NOMO-1 treated with DMSO at 0.1 percent for 48 hours (cell line): ENCODE results near the gene WNK3.

ENCODE experiments used
- DNase-seq: peaks from one replicate; lab custom pipeline; 2025; ENCODE audit not compliant: unreplicated experiment; lab: John Stamatoyannopoulos, UW

WNK3 gene

DNA sequence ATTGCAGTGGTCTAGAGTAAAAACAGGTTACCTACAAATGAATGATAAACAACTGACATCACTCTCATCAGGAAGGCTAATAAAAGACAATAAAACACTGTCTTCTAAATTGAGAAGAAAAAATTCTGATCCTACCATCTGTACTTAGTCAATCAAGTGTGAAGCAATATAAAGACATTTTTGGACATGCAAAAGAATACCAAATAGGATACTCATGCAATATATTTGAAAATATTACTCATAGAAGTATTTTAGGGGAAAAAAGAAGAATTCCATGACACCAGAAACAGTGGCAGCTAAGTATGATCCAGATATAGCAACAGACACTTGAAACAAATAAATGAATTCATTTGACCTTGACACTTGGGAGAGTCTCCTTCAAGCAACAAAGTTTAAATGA is 111.0 kb downstream of the WNK3 start:
- DNase-seq = no peak

DNA sequence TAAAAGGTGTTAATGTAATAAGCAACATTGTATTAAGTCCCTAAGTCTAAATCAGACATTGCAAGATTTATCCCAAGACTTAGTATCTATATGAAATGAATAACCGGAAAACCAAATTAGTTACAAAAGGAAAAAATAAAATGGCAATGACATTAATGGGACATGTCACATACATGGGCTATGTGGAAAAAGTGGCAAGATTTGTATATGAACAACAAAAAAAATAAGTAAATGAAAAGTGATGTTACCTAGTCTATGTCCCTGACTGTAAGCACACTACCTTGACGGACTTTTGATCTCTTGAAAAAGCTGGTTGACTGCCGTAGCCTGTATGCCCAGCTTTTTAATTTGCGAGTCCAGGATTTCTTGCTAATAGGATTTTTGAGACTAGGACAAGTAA is 119.3 kb downstream of the WNK3 start:
- no peak for DNase-seq

DNA sequence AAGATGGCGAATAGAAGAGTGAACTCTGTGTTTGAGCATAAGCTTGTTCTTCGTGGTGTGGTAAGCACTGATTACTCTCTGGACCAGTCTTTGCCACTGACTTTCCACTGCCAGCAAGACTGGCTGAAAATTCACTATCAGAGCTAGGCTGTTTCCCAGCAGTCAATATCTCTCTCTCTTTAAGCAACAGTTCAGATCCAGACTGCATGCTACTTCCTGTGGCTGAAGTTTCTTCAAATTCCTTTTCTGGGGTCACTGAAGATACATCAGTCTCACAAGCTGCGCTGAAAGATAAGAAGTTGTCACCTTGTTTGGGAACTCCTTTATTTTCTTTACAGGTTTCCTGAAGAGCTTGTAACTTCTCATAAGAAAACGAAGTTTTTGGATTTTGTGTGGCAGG is 120.8 kb downstream of the WNK3 start:
- no peak for DNase-seq

DNA sequence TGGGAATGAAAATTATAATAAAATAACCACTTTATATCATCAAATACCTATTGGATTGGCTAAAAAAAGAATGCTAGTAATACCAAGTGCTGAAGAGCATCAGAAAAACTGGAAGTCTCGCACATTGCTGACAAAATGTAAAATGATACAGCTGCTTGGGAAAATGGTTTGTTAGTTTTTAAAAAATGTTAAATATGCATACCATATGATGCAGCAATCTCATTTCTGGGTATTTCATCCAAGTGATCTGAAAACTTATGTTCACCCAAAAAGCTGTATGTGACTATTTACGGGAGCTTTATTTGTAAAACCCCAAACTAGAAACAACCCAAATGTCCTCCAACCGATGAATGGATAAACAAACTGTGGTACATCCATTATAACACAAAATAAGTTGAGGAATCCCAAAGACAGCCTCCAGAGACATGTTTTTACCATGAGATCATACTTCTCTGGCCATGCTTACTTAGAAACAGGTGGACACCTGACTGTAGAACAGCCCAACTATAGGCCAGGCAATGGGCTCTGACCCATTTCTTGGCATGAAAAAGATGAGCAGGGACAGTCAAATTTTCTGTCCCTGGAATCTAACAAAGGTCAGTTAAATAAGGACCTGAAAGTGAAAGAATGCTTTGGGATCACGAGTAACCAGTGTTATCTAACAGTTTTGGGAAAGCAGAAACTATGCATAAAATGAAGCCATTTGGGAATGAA is 127.3 kb downstream of the WNK3 start:
- no peak for DNase-seq

DNA sequence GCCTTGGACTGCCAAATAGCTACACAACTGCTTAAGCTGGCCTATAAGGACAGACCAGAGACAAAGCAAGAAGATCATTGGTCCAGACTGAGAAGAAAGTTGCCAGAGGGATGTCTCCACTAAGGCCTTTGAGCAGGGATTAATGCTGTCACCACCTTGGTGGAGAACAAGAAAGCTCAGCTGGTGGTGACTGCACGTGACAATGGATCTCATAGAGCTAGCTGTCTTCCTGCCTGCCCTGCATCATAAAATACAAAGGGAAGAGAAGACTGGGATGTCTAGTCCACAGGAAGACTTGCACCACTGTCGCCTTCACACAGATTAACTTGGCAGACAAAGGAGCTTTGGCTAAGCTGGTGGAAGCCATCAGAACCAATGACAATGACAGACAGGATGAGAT is 134.3 kb downstream of the WNK3 start:
- DNase-seq = no peak

DNA sequence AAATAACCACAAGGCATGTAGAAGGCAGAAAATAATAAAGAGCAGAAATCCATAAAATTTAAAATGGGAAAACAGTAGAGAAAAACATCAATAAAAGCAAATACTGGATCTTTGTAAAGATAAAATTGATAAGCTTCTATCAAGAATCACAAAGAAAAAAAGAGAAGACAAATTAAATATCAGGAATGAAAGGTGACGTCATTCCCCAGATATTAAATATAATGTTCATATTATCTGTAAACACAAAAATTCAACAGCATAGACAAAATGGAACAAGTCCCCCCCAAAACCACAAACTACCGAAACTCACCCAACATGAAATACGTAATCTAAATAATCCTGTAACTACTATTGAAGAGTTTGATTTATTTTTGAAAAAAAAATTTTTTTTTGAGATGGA is 144.2 kb downstream of the WNK3 start:
- DNase-seq = no peak

DNA sequence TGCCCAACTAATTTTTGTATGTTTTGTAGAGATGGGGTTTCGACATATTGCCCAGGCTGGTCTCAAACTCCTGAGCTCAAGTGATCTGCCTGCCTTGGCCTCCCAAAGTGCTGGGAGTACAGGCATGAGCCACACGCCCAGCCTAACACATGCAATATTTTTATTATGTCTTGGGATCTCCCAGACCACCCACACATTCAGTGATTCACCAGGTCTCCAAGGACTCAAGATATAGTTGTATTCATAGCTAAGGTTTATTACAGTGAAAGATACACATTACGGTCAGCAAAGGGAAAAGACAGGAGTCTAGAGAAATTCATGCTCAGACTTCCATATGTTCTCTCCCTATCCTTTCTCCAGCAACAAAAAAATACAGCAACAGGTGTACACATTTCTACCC is 149.3 kb downstream of the WNK3 start:
- no peak for DNase-seq

DNA sequence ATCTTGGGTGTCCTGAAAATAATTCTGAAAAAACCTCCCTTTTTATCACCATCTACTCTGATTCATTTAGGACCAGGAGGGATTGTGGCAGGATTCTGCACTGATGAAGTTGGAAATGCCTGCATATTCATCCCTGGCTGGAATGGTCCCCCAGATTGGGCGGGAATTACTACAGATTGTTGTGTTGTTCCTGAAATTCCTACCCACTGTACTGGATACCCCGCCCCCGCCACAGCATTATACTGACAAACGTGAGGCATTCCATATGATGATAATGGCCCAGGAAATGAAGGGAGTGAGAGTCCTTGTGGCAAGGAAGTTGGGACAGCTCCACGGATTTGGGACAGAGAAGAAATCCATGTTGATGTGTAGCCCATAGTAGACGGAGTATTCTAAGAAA is 159.6 kb downstream of the WNK3 start:
- DNase-seq = no peak

DNA sequence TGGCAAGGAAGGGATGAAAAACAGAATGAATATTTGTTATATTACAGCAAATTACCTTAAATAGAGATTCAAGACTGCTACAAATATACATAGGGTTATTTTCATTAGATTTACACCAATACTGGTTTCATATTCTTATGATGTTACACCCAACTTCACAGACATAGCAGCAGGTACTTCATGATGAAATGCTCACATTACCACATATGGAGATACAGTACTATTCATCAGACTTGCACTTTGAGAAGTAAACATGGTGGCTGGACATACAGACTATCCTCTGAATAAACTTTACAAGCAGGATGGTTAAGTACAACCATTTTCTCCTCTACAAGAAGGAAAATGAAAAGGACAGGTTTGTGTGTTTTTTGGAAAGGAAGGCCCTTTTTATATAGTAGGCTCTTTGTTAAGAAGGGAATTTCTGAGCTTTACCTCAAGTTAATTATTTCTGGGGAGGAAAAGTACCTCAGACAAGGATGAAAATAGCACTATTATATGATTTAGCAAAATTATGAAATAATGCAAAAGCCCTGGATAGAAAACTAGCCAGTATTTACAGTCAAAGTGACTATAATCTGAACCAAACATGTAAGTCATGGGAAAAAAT is 162.8 kb downstream of the WNK3 start:
- DNase-seq = no peak

DNA sequence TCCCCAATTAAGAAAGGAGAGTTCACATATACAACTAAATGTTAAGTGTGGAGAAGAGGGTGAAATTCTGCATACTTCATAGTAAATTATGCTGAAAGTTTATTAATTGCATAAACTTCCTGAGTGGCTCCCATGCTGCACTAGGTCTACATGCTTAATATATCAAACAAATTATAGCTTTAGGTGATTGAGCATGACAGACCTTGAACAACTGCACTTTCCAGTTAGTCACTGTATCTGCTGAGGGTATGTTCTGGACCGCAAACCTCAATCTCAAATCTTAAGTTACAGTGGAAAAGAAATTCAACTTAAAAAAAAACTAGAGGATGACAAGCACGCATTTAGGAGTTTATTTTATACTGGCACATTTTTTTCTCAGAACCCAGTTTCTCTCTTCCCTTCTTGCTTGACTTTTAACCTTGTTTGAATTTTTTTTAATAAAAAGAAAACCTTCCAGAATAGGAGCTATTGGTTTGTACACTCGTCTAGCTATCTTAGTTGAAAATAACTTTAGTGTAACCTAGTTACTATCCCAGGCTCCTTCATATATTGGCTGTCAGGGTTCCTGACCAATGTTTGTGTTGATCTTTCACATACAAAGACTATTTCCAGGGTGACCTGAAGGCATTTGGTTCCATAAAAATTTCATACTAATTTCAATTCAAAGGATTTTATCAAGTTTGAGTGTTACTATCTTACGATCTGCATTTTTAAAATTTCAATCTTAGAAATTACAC is 164.6 kb downstream of the WNK3 start:
- DNase-seq = no peak

DNA sequence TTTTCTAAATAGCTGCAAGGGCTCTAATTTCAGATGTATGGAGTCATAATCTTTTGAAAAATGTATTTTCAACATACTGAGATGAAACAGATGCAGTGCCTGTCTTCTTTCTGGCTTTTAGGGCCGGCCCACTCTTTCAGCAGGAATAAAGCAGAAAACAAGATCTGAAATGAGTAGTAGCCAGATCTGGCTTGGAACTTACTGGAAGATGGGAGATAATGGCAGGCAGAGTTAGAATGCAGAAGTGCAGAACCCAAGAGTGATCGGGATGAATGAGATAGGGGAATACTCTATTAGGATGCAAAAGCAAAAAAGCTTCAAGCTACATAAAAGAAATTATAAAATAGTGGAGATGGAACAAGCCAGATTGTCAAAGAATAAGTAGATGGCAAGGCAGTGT is 173.4 kb downstream of the WNK3 start:
- no peak for DNase-seq

DNA sequence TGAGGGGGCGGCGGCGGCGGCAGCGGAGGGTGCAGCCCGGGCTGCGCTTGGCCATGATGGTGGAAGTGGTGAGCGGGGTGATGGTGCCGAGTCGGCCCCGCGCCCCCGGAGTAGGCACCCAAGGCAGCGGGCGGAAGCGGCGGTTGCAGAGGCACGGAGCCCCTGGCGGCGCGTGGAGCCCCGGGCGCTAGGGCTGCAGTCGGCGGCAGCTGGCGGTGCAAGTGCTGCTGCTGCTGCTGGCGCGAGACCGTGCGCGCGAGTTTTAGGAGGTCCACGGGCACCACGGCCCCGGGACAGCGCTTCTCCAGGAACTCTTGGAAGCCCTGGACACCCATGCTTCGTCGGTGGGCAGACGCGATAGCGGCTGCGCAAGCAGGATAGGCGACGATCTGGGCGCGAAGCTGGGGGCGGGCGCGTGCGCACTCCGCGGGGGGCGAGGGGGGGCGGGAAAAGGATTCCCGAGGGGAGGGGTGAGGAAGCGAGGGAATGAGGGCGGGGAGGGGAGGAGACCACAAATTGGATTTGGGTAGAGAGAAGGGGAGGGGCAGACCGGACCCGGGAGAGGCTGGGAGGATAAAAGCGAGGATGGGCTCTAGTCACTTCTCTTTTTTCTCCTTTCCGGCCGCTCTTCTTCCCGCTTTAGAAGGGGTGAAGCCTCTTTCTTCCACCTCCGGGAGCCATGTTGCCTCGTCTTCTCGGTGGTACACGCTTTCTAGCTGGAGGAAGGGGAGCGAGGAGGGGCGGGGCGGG is 174.8 kb downstream of the WNK3 start, which contains the start of gene FAM120C:
Gene FAM120C, minus strand, starts transcription at position 391 of the 750 bp plus-strand sequence. Its CDS starts 56 bp downstream, at position 335.
- peak; percentile 70 for DNase-seq

DNA sequence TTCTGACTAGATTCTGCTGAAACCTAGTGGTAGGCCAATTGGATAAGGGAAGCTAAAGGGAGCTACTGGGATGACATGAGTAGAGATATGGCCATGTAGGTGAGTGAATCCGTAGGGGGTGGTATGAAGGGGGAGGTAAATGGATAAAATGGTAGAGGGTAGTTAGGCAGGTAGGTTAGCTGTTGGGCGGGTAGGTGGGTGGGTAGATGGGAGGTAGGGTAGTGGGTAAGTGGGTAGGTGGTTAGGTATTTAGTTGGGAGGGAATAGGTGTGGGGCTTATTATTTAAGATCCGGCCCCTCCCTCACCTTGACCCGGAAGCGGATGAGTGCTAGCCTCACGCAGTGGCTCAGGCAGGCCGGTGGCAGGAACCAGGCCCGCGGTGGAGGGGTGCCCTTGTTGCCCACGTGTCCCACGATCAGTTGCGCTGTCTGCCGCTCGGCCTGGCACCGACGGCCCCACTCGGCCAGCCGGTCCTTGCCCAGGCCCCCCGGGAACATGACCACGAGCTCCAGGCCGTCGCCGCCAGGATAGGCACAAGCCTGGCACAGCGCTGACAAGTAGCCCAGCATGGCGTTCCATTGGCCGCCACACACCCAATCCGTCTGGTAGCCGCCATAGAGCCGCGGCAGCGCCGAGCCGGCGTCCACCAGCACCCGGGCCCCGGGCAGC is 175.5 kb downstream of the WNK3 start:
- peak; percentile 27 for DNase-seq

DNA sequence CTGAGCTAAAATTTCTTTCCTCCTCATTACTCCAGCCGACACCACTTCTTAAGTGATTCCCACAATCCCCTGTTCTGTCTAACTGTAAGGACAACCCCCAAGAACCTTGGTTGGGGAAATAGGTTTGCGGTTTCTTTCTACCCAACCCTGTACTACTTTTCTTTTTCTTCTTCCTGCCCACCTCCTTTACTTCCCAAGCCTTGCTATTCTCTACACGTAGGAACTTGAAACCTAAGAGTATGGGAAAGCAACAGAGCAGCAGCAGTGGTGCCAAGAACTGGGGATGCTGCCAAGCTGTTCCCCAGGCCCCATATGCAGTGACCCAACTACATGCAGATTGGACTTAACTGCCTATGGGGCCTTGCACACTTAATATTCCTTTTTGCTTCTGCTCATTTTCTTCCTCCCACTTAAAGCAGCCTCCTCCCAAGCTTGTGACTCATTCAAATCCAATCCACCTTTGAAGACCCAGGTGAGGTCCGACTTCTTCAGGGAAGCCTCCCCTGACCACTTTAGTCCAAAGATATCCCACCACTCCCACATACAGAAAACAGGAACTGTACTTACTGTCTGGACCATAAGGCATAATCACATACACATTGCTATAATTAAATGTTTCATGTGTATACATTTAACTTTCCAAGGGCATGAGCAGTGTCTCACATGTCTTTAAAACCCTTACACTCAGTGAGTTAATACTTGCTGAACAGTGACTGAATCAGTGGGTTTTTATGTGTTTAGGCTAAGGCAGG is 176.5 kb downstream of the WNK3 start:
- DNase-seq = no peak

DNA sequence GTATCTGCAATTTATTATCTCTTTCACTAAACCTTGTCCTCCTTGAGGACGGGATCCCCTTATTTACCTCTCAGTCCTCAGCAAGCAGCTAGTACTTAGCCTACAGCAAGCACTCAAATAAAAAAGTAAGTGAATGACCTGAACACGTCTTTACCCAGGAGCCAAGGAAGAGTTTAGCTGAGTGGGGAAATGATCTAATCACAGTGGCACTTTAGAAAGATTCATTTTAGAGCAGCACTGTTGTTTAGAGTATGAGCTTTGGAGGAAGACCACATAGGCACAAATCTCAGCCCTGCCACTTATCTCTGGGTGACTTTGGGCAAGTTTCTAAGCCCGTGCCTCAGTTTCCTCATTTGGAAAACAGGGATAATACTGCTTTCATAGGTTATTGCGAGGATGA is 177.4 kb downstream of the WNK3 start:
- DNase-seq = no peak

DNA sequence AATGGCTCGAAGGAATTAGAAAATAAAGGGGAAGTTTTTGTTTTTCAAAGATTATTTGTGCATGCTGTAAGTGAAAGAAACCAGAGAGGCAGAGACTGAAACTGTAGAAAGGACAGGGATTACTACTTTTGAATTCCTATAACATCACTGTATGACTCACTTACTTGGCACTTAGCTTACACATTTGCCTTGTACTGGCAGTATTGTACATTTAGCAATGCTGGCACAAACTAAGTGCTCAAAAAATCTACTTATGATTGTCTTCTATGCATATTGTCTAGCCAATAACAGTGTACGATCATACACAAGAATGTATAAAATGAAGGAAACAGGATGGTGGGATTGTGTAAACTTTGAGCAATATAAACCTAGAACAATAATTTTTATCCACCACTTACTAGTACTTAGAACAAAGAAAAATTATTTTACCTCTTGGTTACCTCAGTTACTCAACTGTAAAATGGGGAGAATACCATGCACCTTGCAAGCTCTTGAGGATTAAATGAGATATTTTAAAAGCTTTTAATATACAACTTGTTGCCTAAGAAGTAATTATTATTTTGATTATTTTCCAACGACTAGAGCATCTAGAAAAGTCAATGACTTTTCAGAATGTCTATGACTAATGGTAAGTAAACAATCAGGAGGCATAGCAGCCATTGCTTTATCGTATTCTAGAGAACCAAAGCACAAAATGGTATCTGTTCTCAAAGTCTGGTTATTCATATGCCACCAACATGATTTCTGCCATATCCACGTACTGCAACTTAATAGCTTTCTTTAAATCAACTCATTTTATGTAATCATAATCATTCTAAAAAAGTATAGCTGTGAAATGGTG is 179.5 kb downstream of the WNK3 start:
- no peak for DNase-seq

DNA sequence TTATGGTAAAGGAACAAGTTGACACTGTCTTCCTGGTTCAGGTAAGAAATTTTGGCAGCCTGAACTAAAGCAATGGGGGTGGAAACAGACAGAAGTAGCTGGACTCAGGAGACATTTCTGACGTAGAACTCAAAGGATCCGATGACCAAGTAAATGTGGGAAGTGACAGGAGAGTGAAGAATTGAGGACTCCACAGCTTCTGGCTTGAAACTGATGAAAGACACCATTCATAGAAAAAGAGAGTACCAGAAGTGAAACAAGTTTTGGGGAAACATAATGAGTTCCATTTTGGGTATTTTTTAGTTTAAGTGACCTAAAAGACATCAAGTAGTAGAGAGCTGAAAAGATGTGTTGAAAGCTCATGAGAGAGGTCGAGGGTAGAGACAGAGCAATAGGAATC is 180.5 kb downstream of the WNK3 start:
- DNase-seq = no peak

DNA sequence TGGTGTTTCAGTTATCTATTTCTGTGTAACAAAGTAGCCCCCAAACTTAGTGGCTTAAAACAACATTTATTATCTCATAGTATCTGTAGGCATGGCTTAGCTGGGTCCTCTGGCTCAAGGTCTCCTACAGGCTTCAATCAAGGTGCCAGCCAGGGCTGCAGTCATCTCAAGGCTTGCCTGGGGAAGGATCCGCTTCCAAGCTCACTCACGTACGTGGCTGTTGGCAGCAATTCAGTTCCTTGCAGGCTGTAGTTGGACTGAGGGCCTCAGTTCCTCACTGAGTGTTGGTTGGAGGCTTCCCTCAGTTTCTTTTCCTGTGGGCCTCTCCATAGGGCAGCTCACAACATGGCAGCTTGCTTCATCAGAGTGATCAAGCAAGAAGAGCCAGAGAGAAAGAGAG is 184.1 kb downstream of the WNK3 start:
- no peak for DNase-seq

DNA sequence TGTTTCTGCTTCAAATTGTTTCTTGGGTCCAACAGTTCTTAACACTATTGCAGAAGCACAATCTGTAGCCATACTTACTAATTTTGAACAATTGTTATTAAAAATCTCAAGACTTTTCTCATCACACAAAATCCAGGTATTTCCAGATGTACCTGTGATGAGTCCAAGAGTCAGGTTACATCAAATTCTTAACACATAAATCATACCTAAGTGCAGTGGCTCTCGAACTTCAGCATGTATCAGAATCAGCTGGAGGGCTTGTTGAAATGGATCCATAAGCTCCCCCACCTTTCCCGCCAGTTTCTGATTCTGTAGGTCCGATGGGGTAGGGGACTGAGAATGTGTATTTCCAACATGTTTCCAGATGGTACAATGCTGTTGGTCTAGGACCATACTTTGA is 185.4 kb downstream of the WNK3 start:
- no peak for DNase-seq
